GM19099 (cell line): ENCODE data around the gene NEK4.

Experiments
- POLR2A ChIP-seq: IDR thresholded peaks from 3 replicates; pipeline ENCODE4 v1.6.1; 2011; ENCODE audit warnings: low read depth; ENCODE audit not compliant: insufficient read length; ENCODE audit errors: extremely low read depth

The NEK4 gene

DNA sequence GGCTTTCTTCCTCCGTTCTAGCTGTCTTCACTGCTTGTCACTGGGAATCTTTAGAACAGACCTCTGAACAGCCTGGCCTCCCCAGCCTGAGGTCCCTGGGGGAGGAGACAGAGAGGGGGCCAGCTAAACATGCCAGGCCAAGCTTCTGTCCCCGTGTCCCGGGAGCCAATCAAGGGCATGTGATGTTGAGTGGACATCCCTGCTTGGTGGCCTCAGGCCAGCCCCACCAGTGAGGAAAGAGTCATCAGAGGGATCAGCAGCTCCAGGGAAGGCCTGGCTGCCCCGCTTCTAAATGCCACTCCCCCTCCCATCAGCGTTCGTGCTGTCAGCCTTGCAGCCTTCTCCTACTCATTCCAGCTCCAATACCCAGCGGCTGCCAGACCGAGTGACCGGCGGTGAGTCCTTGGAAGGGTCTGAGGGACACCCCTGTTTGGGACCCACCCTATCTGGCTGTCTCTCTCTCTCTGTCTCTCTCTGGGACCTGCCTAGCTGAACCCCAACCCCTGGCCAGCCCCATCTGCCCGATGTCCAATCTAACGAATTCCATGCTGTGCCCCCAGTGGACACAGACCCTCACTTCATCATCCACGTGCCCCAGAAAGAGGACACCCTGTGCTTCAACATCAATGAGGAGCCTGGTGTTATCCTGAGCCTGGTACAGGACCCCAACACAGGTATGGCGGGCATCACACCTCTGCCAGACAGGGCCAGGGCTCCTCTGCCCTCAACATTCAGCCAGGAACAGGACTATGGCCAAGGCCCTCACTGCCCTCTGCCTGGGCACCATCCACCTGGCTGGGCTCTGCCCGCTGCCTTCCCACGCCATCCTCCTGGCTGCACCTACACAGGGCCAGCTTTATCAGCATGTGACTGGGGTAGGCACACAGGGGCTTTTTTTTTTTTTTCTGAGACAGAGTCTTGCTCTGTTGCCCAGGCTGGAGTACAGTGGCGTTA is 17.2 kb upstream of the NEK4 start:
- no peak for TF ChIP-seq POLR2A

DNA sequence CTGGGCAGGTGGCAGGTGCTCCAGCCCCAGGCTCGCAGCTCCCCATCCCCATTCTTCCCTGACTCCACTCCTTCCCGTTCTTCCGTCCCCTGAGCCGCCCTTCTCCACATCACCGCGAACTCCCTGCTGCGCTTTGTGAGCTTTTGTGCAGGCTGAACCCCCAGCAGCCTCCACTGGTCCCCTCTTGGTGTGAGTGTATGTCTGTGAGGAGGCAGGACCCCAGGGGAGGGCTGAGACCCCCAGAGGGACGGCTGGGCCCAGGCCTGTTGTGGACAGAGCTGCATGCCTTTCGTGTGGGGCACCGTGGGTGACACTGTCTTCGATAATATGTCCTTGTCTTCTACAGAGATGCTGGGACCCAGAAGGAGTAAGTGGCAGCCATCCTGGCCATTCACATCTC is 16.5 kb upstream of the NEK4 start:
- no peak for TF ChIP-seq POLR2A

DNA sequence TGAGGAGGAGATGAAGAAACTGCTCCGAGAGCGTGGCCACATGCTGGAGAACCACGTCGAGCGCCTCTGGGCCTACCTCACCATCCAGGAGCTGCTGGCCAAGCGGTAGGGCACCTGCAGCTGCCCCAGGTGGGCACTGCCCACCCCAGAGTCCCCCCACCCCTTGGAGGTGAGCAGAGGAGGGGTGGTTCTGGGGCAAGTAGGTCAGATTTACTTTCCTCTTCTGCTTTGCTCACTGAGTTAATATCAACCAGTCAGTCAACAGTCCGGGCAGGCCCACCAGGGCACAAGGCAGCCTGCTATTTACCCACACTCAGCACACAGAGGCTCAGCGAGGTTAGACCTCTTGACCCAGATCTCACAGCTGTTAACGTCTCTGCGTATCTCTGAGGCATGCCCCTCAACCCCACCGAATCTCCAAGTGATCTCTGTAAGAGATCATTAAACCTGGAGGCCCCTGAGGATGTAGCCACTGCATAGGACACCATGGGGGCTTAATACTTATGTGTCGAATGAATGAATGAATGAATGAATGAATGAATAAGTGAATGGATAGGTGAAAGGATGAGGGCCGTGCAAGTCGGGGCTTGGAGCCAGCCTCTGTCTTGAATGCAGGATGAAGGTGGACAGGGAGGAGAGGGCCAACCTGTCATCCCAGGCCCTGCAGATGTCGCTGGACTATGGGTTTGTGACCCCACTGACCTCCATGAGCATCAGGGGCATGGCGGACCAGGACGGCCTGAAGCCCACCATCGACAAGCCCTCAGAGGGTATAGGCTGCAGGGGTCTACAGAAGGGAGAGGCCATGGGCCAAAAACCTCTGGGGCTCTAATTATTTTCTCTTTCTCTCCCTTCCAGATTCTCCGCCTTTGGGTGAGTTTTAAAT is 15.8 kb upstream of the NEK4 start:
- no peak for TF ChIP-seq POLR2A

DNA sequence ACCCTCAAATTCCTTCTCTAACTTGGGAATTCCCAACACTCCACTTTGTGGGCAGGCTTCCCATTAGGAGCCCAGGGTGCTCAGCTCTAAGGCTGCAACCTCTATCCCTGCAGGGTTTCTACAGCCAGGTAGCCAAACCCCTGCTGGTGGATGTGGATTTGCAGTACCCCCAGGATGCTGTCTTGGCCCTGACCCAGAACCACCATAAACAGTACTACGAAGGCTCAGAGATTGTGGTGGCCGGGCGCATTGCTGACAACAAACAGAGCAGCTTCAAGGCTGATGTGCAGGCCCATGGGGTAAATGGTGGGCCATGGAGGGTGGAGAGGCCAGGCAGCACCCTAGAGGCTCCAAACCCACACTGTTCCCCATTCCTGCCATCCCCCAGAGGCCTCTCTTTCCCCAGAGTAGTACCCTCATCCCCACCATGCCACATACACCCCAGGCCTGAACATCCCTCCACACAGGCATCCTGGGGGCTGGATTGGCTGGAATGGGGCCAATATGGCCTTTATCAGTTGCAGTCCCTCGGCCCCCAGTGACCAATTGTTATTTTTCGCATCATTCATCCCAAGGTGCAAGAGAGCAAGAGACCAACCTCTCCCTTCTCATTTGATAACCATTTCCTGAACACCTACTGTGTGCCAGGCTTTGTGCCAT is 14.3 kb upstream of the NEK4 start:
- TF ChIP-seq POLR2A, result no peak

DNA sequence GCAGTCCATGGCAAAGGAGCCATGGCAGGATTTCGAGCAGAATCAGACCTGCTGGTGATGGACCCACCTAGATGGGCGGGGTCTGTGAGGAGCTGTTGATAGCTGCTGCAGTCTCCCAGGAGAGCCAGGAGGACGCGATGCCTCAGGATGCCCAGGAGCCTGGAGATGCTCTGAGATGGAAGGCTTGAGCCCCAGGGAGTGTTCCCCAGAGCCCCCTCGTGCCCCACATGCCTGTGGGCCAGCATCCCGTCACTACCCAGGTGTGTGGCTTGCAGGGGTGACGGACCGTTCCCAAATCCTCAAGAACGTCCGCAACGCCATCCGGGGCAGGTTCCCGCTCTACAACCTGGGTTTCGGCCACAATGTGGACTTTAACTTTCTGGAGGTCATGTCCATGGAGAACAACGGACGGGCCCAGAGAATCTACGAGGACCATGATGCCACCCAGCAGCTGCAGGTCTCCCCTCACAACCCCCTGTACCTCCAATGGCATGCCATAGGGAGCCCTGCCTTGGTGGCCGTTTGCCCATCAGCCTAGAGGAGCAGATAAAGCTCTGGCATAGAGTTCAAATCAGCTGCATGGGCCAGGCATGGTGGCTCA is 13.4 kb upstream of the NEK4 start:
- TF ChIP-seq POLR2A, result no peak

DNA sequence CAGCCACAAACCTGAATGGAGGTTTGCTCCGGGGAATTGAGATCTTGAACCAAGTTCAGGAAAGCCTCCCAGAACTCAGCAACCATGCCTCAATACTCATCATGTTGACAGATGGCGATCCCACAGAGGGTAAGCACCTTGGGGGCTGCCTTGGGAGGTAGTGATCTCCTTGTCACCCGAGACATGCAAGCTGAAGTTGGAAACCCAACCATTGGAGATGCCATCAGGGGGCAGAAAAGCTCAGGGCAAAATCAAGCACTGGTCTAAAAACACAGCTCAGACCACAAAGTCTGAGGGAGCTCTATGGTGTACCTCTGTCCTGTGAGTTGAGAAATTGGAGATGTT is 12.4 kb upstream of the NEK4 start:
- TF ChIP-seq POLR2A, result no peak

DNA sequence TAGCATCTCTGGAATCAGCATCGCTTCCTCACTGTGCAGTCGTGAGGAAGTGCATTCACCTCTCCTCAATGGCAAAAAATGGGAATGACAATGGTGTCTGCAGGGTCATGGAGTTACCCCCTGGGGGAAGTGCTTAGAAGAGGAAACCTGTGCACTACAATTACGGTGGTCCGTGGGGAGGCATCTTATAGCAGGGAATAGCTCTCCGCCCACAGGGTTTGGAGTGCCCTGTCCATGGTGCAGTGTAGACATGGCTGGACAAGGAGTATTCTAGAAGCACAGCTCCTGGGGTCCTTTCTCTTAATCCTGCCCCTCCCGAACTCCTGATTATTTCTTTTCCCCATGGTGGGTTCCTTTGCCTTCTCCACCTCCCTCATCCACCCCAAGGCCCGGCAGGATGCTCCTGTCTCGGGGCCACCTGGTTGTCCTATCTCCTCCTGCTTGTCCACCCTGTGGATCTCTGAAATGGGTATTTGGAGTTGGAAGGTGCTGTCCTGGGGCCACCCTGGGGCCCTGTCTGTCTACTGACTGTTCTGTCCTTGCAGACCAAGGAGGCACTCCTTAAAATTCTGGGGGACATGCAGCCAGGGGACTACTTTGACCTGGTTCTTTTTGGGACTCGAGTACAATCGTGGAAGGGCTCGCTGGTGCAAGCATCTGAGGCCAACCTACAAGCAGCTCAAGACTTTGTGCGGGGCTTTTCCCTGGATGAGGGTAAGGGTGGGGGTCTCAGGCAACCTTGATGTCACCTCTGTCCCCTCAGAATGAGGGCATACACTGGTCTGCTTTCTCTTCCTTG is 11.9 kb upstream of the NEK4 start:
- no peak for TF ChIP-seq POLR2A

DNA sequence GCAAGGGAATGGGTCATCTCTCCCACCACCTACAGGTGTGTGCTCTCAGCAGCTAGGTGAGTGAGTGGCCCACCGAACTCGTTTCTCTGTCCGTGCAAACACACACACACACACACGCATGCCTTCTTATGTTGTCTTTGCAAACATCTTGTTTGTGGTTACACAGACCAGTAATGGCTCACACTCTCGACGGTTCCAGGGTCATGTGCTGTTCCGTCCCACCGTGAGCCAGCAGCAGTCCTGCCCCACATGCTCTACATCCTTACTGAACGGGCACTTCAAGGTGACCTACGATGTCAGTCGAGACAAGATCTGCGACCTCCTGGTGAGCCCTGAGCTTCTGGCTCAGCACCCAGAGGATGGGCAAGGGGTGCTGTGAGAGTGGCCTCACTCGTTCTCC is 11.0 kb upstream of the NEK4 start:
- TF ChIP-seq POLR2A, result no peak

DNA sequence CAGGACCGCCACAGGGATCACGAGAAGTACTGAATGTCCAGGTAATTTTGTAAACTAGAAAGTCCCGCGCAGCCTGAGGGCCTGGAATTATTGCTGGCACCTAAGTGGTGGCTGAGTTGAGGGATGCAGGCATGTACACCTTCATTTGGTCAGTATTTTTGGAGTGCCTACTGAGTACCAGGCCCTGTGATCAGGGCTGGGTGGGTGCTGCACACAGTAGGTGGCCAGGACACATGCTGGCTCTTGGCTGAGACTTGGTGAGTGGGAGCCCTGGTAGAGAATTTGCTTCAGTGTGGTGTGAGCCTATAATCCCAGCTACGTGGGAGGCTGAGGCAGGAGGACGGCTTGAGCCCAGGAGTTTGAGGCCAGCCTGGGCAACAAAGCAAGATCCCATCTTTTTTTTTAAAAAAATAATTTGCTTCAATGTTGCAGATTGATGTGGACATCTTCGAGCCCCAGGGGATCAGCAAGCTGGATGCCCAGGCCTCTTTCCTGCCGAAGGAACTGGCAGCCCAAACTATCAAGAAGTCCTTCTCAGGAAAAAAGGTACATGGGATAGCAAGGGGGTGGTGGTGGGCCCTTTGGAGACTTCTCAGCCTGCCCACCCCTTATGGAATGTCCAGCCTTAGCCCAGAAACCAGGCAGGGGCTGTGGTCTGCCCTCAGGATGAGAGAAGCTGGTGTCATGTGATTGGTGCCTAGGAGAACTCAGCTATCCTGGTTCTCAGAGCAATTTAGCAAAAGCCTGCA is 9.3 kb upstream of the NEK4 start:
- TF ChIP-seq POLR2A, result no peak

DNA sequence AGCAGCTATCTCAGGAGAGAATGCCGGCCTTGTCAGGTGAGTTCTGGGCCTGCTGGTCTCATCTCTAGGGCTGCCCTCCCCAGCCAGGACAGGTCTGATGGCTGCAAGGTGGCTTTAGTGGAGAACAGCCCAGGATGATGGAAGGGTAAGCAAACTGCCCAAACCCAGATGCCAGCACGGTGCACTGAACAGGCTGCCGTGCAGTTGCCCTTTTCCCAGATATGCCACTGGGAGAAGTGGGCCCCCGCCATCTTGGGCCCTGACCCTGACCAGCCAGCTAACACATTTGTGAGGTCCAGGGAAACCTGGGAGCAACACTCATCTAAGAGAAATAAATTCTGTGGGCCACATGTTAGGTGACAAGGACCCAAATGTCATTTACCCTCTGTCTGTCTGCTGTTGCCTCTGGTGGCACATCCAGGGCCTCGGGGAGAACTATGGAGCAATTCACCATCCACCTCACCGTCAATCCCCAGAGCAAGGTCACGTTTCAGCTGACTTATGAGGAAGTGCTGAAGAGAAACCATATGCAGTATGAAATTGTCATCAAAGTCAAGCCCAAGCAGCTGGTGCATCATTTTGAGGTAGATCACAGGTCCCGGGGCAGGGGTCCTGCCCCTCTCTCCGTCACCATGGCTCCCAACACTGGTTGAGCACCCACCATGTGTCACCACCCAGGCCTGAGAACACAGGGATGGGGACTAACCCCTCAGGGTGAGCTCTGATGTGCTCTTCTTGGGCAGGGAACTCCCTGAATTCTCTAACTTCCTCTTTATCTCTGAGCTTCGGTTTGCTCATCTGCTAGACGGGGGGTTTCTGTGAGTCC is 8.5 kb upstream of the NEK4 start:
- TF ChIP-seq POLR2A, result no peak

DNA sequence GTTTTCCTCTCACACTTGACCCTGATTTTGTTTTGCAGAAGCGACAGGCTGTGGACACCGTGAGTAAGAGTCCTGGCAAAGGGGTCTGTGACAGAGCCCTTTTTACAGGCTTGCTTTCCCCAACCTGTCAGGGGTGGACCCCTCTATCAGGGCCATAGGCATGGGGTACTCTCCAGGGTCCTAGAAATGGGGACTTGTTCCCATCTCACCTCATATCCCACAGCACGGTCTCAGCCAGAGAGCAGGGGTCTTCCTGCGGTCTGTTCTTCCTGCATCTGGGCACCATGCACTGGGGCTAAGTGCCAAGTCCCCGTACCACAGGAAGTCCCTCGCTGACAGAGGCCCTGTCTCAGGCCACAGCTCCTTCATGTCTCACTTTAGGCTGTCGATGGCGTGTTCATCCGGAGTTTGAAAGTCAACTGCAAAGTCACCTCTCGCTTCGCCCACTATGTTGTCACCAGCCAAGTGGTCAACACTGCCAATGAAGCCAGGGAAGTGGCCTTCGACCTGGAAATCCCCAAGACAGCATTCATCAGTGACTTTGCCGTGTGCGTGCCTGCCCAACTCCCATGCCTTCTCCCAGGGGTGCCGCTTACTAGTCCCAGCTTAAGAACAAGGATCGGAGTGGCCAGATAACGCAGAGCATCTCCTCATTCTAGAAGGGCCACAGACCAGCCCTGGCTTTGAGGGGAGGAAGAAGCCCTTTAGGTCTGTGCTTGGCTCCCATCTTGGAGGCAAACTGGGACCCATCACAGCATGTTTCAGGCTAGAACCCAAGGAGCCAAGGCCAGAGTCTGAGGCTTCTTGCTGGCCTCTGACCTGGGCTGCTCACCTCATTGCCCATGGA is 7.4 kb upstream of the NEK4 start:
- no peak for TF ChIP-seq POLR2A
